HEK293 (cell line): ENCODE results near the gene PRPH2.
"Not testable (repeated sequence)": the region's sequence is repeated elsewhere in the genome, so short reads cannot be mapped to it uniquely, and the experiment has no call there.

Experiments used
- CTCF ChIA-PET: fragments of 350-600 bp; formaldehyde crosslinking; extraction: SDS; loops from one replicate; lab custom pipeline; 2021; ENCODE audit warnings: antibody characterized with exemption; lab: Yijun Ruan, JAX
- POLR2A ChIA-PET: fragments of 300-600 bp; formaldehyde crosslinking; extraction: SDS; loops from one replicate; lab custom pipeline; 2020; ENCODE audit warnings: antibody characterized with exemption, inconsistent platforms; lab: Yijun Ruan, JAX
- H3K27ac ChIP-seq: fragments of 200-500 bp; sonication (Bioruptor generic); 2 replicates; pipeline ENCODE4 v1.5.1; 2014; ENCODE audit warnings: low read depth, low read length, control low read depth, inconsistent platforms; ENCODE audit errors: extremely low read depth
- H3K36me3 ChIP-seq, 2 experiments: fragments of 200-500 bp in 1 of 2; sonication (Bioruptor generic) in 1 of 2; 1 replicate in 1 of 2; 2 replicates in 1 of 2; pipeline ENCODE4 v1.5.1; 2014 to 2017; ENCODE audit warnings: inconsistent platforms in 2 of 2, low read length in 2 of 2; ENCODE audit not compliant: control insufficient read depth in 2 of 2, insufficient read depth in 1 of 2
- H3K4me1 ChIP-seq: fragments of 200-500 bp; sonication (Bioruptor generic); 2 replicates; pipeline ENCODE4 v1.5.1; 2014; ENCODE audit warnings: mild to moderate bottlenecking, low read length, inconsistent platforms; ENCODE audit not compliant: control insufficient read depth, insufficient read depth
- H3K4me3 ChIP-seq: 2 replicates; pipeline ENCODE4 v1.5.1; 2011; ENCODE audit warnings: low read depth, mild to moderate bottlenecking, control low read depth, low read length, moderate library complexity
- H3K9me3 ChIP-seq: fragments of 200-500 bp; sonication (Bioruptor generic); 2 replicates; pipeline ENCODE4 v1.5.1; 2014; ENCODE audit warnings: low read depth, low read length, inconsistent platforms; ENCODE audit not compliant: control insufficient read depth, insufficient read depth
- CTCF ChIP-seq: fragments of 450-650 bp; formaldehyde crosslinking; IDR thresholded peaks from 2 replicates; pipeline ENCODE4 v1.5.1; 2016; ENCODE audit warnings: missing biosample characterization, missing genetic modification characterization
- EGR2 ChIP-seq: fragments of 450-650 bp; formaldehyde crosslinking; IDR thresholded peaks from 2 replicates; pipeline ENCODE4 v1.5.1; 2016; ENCODE audit warnings: low read depth, missing biosample characterization, missing genetic modification characterization
- INSM2 ChIP-seq: fragments of 450-650 bp; formaldehyde crosslinking; IDR thresholded peaks from 2 replicates; pipeline ENCODE4 v1.5.1; 2016; ENCODE audit warnings: missing biosample characterization, missing genetic modification characterization
- MZF1 ChIP-seq: fragments of 450-650 bp; formaldehyde crosslinking; IDR thresholded peaks from 2 replicates; pipeline ENCODE4 v1.5.1; 2017; ENCODE audit warnings: missing biosample characterization, missing genetic modification characterization, borderline replicate concordance
- SCRT2 ChIP-seq: fragments of 450-650 bp; formaldehyde crosslinking; IDR thresholded peaks from 2 replicates; pipeline ENCODE4 v1.5.1; 2016; ENCODE audit warnings: missing biosample characterization, missing genetic modification characterization
- SP7 ChIP-seq: fragments of 450-650 bp; formaldehyde crosslinking; IDR thresholded peaks from 2 replicates; pipeline ENCODE4 v1.5.1; 2016; ENCODE audit warnings: missing biosample characterization, missing genetic modification characterization
- ZBTB8A ChIP-seq: fragments of 450-650 bp; formaldehyde crosslinking; IDR thresholded peaks from 2 replicates; pipeline ENCODE4 v1.5.1; 2016; ENCODE audit warnings: missing biosample characterization, missing genetic modification characterization
- ZFHX2 ChIP-seq: fragments of 450-650 bp; formaldehyde crosslinking; conservative IDR thresholded peaks from 2 replicates; pipeline ENCODE4 v1.5.1; 2016; ENCODE audit warnings: missing biosample characterization, missing genetic modification characterization
- ZFP3 ChIP-seq: fragments of 450-650 bp; formaldehyde crosslinking; IDR thresholded peaks from 2 replicates; pipeline ENCODE4 v1.5.1; 2016; ENCODE audit warnings: low read depth, missing biosample characterization, missing genetic modification characterization
- ZFP37 ChIP-seq: fragments of 450-650 bp; formaldehyde crosslinking; IDR thresholded peaks from 2 replicates; pipeline ENCODE4 v1.5.1; 2016; ENCODE audit warnings: missing biosample characterization, missing genetic modification characterization
- ZNF140 ChIP-seq: fragments of 450-650 bp; formaldehyde crosslinking; IDR thresholded peaks from 2 replicates; pipeline ENCODE4 v1.5.1; 2016; ENCODE audit warnings: missing biosample characterization, missing genetic modification characterization
- ZNF37A ChIP-seq: fragments of 450-650 bp; IDR thresholded peaks from 2 replicates; pipeline ENCODE4 v1.5.1; 2018; ENCODE audit warnings: missing biosample characterization, missing genetic modification characterization
- ZNF510 ChIP-seq: fragments of 450-650 bp; formaldehyde crosslinking; IDR thresholded peaks from 2 replicates; pipeline ENCODE4 v1.5.1; 2018; ENCODE audit warnings: mild to moderate bottlenecking, missing genetic modification characterization, missing biosample characterization; ENCODE audit not compliant: insufficient replicate concordance
- ZNF548 ChIP-seq: fragments of 450-650 bp; formaldehyde crosslinking; IDR thresholded peaks from 2 replicates; pipeline ENCODE4 v1.5.1; 2016; ENCODE audit warnings: missing biosample characterization, missing genetic modification characterization
- ZNF549 ChIP-seq: fragments of 450-650 bp; IDR thresholded peaks from 2 replicates; pipeline ENCODE4 v1.5.1; 2018; ENCODE audit warnings: missing biosample characterization, missing genetic modification characterization, mild to moderate bottlenecking, inconsistent platforms, moderate library complexity
- ZNF623 ChIP-seq: fragments of 450-650 bp; formaldehyde crosslinking; IDR thresholded peaks from 2 replicates; pipeline ENCODE4 v1.5.1; 2016; ENCODE audit warnings: missing biosample characterization, missing genetic modification characterization
- ZNF639 ChIP-seq: fragments of 450-650 bp; formaldehyde crosslinking; IDR thresholded peaks from 2 replicates; pipeline ENCODE4 v1.5.1; 2016; ENCODE audit warnings: missing biosample characterization, missing genetic modification characterization
- ZNF692 ChIP-seq: fragments of 450-650 bp; formaldehyde crosslinking; IDR thresholded peaks from 2 replicates; pipeline ENCODE4 v1.5.1; 2016; ENCODE audit warnings: missing biosample characterization, missing genetic modification characterization
- ZNF843 ChIP-seq: fragments of 450-650 bp; formaldehyde crosslinking; IDR thresholded peaks from 2 replicates; pipeline ENCODE4 v1.5.1; 2016; ENCODE audit warnings: missing biosample characterization, missing genetic modification characterization

PRPH2 gene

GRCh38 chr6:42735976-42736375 lies 13.6 kb upstream of the PRPH2 start:
- ChIA-PET CTCF (interaction anchor here (0.5 to 1.2 kb wide), 2 partner anchors 74 to 191 kb away, joined by 3 read pairs; no protein-coding TSS in a partner anchor), POLR2A (interaction anchor here (0.9 kb wide), 1 partner anchor 9 kb away, joined by 5 read pairs; no protein-coding TSS in a partner anchor)
- Histone ChIP-seq H3K36me3 (no peaks in the 10 kb centered on the region), H3K4me1 (no peaks in the 10 kb centered on the region), H3K27ac (no peak overlapping the region), H3K4me3 (no peak overlapping the region), H3K9me3 (no peaks in the 10 kb centered on the region)
- TF ChIP-seq ZFP3 (tag by site-specific recombination) (no peak), SP7 (tag by site-specific recombination) (no peak), ZNF843 (tag by site-specific recombination) (no peak), ZNF140 (tag by site-specific recombination) (no peak)

GRCh38 chr6:42733867-42734481 lies 11.6 kb upstream of the PRPH2 start:
- TF ChIP-seq EGR2 (tag by site-specific recombination), result peak; percentile 41
- peak; percentile 47; the same call in 1 of the 2 replicates for TF ChIP-seq ZBTB8A (tag by site-specific recombination)
- TF ChIP-seq ZFHX2 (tag by site-specific recombination), result 0 out of 2 replicates have a peak, but pooled peaks have one; percentile 16
- TF ChIP-seq, all 188 proteins: peak for 3; not testable (repeated sequence) for 185
- ChIA-PET POLR2A (interaction anchor here (0.5 kb wide), 1 partner anchor 12 kb away, joined by 4 read pairs; the partner anchor contains the start of gene TBCC), CTCF (interaction anchor here (0.6 to 1.5 kb wide), 5 partner anchors 8 to 170 kb away, joined by 3 to 5 read pairs (median 3); no protein-coding TSS in a partner anchor)
- H3K27ac ChIP-seq, H3K4me3 ChIP-seq, H3K4me1 ChIP-seq, H3K9me3 ChIP-seq, H3K36me3 ChIP-seq: not testable (repeated sequence)

GRCh38 chr6:42729731-42730130 lies 7.3 kb upstream of the PRPH2 start:
- ChIA-PET POLR2A (interaction anchor here (0.6 to 2.0 kb wide), 6 partner anchors 10 to 150 kb away, joined by 3 to 15 read pairs (median 4); partner anchors contain the start of genes RPL7L1 and TBCC), CTCF (interaction anchor here (0.7 to 6.9 kb wide), 5 partner anchors 14 to 515 kb away, joined by 3 to 127 read pairs (median 6); no protein-coding TSS in a partner anchor)
- H3K27ac ChIP-seq, result no peak overlapping the region
- TF ChIP-seq ZNF639 (tag by site-specific recombination), result no peak
- TF ChIP-seq SCRT2 (tag by site-specific recombination), result peak; percentile 78
- TF ChIP-seq ZFP37 (tag by site-specific recombination), result peak; percentile 98
- no peak for TF ChIP-seq CTCF
- TF ChIP-seq ZNF549, result peak; percentile 71; the same call in 1 of the 2 replicates
- peak; percentile 74 for TF ChIP-seq ZNF548 (tag by site-specific recombination)
- TF ChIP-seq ZNF37A, result no peak
- 0 out of 2 replicates have a peak, but pooled peaks have one; percentile 21 for TF ChIP-seq EGR2 (tag by site-specific recombination)
- no peak overlapping the region for H3K4me3 ChIP-seq
- no peaks in the 10 kb centered on the region for H3K9me3 ChIP-seq
- no peaks in the 10 kb centered on the region for H3K36me3 ChIP-seq
- peaks cover 5% of the 10 kb centered on the region for H3K4me1 ChIP-seq

GRCh38 chr6:42727627-42728026 lies 5.2 kb upstream of the PRPH2 start:
- no peak overlapping the region for H3K4me3 ChIP-seq
- H3K4me1 ChIP-seq, result peaks cover 5% of the 10 kb centered on the region
- no peaks in the 10 kb centered on the region for H3K9me3 ChIP-seq
- H3K36me3 ChIP-seq, result no peaks in the 10 kb centered on the region
- POLR2A ChIA-PET, result no interaction called here
- CTCF ChIA-PET, result interaction anchor here (0.6 to 6.9 kb wide), 13 partner anchors 13 to 764 kb away, joined by 3 to 127 read pairs (median 6); partner anchors contain the start of gene RPL7L1
- no peak overlapping the region for H3K27ac ChIP-seq
- TF ChIP-seq ZNF510 (tag by site-specific recombination) (no peak), ZNF692 (tag by site-specific recombination) (no peak), MZF1 (tag by site-specific recombination) (no peak), ZNF623 (no peak), INSM2 (no peak)
